ENCODE data around the gene SVOP.
"Not testable (repeated sequence)": the region's sequence is repeated elsewhere in the genome, so short reads cannot be mapped to it uniquely, and the experiment has no call there.

SVOP gene

GRCh38 chr12:109020796-109021380, at the start of gene SVOP:
Gene SVOP (minus strand): TSS chr12:109021068. CDS start chr12:109020868, 200 bp downstream.
- DNase-seq: peak; percentile 18

- no peak for DNase-seq
These were observed 48.7 kb upstream of the SVOP start for GRCh38 chr12:109069307-109070271.

GRCh38 chr12:109065853-109066193, 45.0 kb upstream of the SVOP start:
- no peak for DNase-seq

- no peak for DNase-seq
These were observed 44.4 kb upstream of the SVOP start for GRCh38 chr12:109065154-109065852.

- no peak for DNase-seq
These were observed 43.3 kb upstream of the SVOP start for GRCh38 chr12:109064143-109064542.

GRCh38 chr12:109058773-109059172, 37.9 kb upstream of the SVOP start:
- DNase-seq: no peak

- DNase-seq: no peak
These were observed 36.5 kb upstream of the SVOP start for GRCh38 chr12:109057376-109057775.

- no peak for DNase-seq
These were observed 36.0 kb upstream of the SVOP start for GRCh38 chr12:109056891-109057290.

- no peak for DNase-seq
These were observed 33.7 kb upstream of the SVOP start for GRCh38 chr12:109054520-109054919.

GRCh38 chr12:109054124-109054513, 33.3 kb upstream of the SVOP start:
- DNase-seq: not testable (repeated sequence)

GRCh38 chr12:109053382-109054123, 32.7 kb upstream of the SVOP start:
- DNase-seq: peak; percentile 70

GRCh38 chr12:109052414-109053323, 31.8 kb upstream of the SVOP start, which contains the start of gene USP30:
Gene USP30 (plus strand): TSS chr12:109052576. CDS start chr12:109052679, 103 bp downstream.
- peak; percentile 89 for DNase-seq

GRCh38 chr12:109052097-109052413, 31.2 kb upstream of the SVOP start:
- DNase-seq: no peak

GRCh38 chr12:109049794-109050193, 28.9 kb upstream of the SVOP start:
- not testable (repeated sequence) for DNase-seq

- not testable (repeated sequence) for DNase-seq
These were observed 27.8 kb upstream of the SVOP start for GRCh38 chr12:109048706-109049105.

GRCh38 chr12:109047081-109047805, 26.4 kb upstream of the SVOP start:
- DNase-seq: no peak

- no peak for DNase-seq
These were observed 23.4 kb upstream of the SVOP start for GRCh38 chr12:109044241-109044640.

- DNase-seq: no peak
These were observed 16.1 kb upstream of the SVOP start for GRCh38 chr12:109036975-109037374.

GRCh38 chr12:109033239-109034196, 12.7 kb upstream of the SVOP start:
- DNase-seq: no peak

- no peak for DNase-seq
These were observed 8.5 kb upstream of the SVOP start for GRCh38 chr12:109029411-109029810.

Data from CD4-positive, alpha-beta T cell treated with Interleukin-12 subunit alpha and Interleukin-12 subunit beta, for 1 hour (primary cell).